ENCODE results near the gene PTPRN2. TPM values are rescaled to one million over a fixed set of nuclear protein-coding genes. Genes with fewer than 3 reads are reported as not detected.

Gene PTPRN2
- total and polyA plus RNA-seq, 2 of the 13 experiments (the other 11 are each of a cell fraction or from before 2014, with no cell fraction given), result 2.5 to 24.2 TPM

GRCh38 chr7:157693521-157694375 is 893.9 kb downstream of the PTPRN2 start:
- Histone ChIP-seq H3K36me3 (replicated peaks in 1 of 2; ENCODE audit: control insufficient read depth in 1 of 2, insufficient read depth in 2 of 2, low read length in 2 of 2) (no peaks in the 10 kb centered on the region), H3K27ac (ENCODE audit: extremely low read length, insufficient read depth, low read length) (no peak overlapping the region), H3K9me3 (ENCODE audit: low read length) (no peaks in the 10 kb centered on the region), H3K27me3 (ENCODE audit: control insufficient read depth in 1 of 2, insufficient read depth in 2 of 2, low read length in 2 of 2) (peaks cover 9 to 32% of the 10 kb centered on the region in 2 experiments; a peak in 4 of 5 replicates), H3K9ac (ENCODE audit: insufficient read depth, low read depth, low read length) (no peak overlapping the region), H3K79me2 (ENCODE audit: insufficient read depth, low read length) (no peaks in the 10 kb centered on the region), H2AFZ (ENCODE audit: low read length) (no peak overlapping the region), H3K4me2 (ENCODE audit: low read depth, low read length) (no peak overlapping the region), H3K4me1 (ENCODE audit: insufficient read depth, low read length) (no peaks in the 10 kb centered on the region), H4K20me1 (ENCODE audit: insufficient read depth, low read length) (peaks cover 15% of the 10 kb centered on the region; the same call in 1 of the 2 replicates), H3K4me3 (replicated peaks in 1 of 3; ENCODE audit: insufficient read depth in 1 of 3, low read depth in 2 of 3, low read length in 3 of 3) (no peak overlapping the region)
- TF ChIP-seq EZH2 (conservative IDR thresholded peaks at IDR 0.05; ENCODE audit: low read depth, low read length), result 0 out of 2 replicates have a peak, but pooled peaks have one; percentile 44
- TF ChIP-seq REST (IDR thresholded peaks at IDR 0.05; ENCODE audit: borderline replicate concordance in 1 of 2, low read depth in 1 of 2, low read length in 2 of 2), result peak in 1 of 2 experiments; percentile 65; a peak in 3 of 4 replicates
- peak; percentile 14; the same call in 1 of the 2 replicates for TF ChIP-seq ZNF687 (CRISPR knock-in tag; IDR thresholded peaks at IDR 0.05)
- no peak for TF ChIP-seq ZNF180 (CRISPR knock-in tag; IDR thresholded peaks at IDR 0.05; ENCODE audit: borderline replicate concordance, low read depth)
- TF ChIP-seq ZNF800 (CRISPR knock-in tag; IDR thresholded peaks at IDR 0.05), result peak; percentile 23; the same call in 1 of the 2 replicates
- WGBS (ENCODE audit: low lambda C conversion rate), result 17% methylated on average over 26 of the region's 64 CpGs
- intact Hi-C loops (cut with micrococcal nuclease; ENCODE audit: unreplicated experiment), result no loop called here
- in situ Hi-C loops (cut with HindIII; ENCODE audit: extremely low pct_ligation_motif_present, low pct_unique_long_range_greater_than_20kb), result no loop called here
- no TSS peak for BruUV-seq (replicated peaks)
- ATAC-seq (peak; percentile 40), DNase-seq (ENCODE audit: low spot score) (no peak), FAIRE-seq (no peak)
- ChIA-PET CTCF (ENCODE audit: low intra/inter-chr PET ratio, low total read pairs) (no interaction called here), POLR2A (no interaction called here)
